Measurements from ENCODE around the gene XYLT2. TPM values are rescaled to one million over a fixed set of nuclear protein-coding genes. Genes with fewer than 3 reads are reported as not detected.

XYLT2 gene
- total and polyA plus RNA-seq, 2 of the 13 experiments (the other 11 are each of a cell fraction or from before 2014, with no cell fraction given): 17.0 to 22.1 TPM

DNA sequence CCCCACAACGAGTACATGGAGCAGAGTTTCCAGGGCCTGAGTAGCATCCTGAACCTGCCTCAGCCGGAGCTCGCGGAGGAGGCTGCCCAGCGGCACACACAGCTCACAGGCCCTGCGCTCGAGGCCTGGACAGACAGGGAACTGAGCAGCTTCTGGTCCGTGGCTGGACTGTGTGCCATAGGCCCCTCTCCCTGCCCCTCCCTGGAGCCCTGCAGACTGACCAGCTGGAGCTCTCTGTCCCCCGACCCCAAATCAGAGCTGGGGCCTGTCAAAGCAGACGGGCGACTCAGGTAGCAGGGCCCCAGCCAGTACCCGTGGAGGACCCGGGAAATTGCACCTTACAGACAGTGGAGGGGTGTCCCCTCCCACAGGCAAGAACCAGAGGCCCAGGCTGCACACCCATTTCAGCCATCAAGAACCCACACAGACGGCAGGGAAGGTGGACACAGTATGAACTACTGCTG is 14.1 kb downstream of the XYLT2 start (continued):
- TF ChIP-seq, protein P1, sequence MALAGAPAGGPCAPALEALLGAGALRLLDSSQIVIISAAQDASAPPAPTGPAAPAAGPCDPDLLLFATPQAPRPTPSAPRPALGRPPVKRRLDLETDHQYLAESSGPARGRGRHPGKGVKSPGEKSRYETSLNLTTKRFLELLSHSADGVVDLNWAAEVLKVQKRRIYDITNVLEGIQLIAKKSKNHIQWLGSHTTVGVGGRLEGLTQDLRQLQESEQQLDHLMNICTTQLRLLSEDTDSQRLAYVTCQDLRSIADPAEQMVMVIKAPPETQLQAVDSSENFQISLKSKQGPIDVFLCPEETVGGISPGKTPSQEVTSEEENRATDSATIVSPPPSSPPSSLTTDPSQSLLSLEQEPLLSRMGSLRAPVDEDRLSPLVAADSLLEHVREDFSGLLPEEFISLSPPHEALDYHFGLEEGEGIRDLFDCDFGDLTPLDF (CRISPR knock-in tag; IDR thresholded peaks at IDR 0.05): no peak
- TF ChIP-seq SRF (IDR thresholded peaks at IDR 0.05; ENCODE audit: low read depth, low read length) (no peak), NFKB2 (CRISPR knock-in tag; IDR thresholded peaks at IDR 0.05; ENCODE audit: borderline replicate concordance) (no peak), ZNF570 (CRISPR knock-in tag; IDR thresholded peaks at IDR 0.05; ENCODE audit: borderline replicate concordance) (no peak), SOX13 (IDR thresholded peaks at IDR 0.05) (no peak), SOX13 (CRISPR knock-in tag; conservative IDR thresholded peaks at IDR 0.05 in 1 of 2, IDR thresholded peaks at IDR 0.05 in 1 of 2) (no peak), TCF7L2 (IDR thresholded peaks at IDR 0.05; ENCODE audit: low read depth, low read length) (no peak)
- TF ChIP-seq, protein P2, sequence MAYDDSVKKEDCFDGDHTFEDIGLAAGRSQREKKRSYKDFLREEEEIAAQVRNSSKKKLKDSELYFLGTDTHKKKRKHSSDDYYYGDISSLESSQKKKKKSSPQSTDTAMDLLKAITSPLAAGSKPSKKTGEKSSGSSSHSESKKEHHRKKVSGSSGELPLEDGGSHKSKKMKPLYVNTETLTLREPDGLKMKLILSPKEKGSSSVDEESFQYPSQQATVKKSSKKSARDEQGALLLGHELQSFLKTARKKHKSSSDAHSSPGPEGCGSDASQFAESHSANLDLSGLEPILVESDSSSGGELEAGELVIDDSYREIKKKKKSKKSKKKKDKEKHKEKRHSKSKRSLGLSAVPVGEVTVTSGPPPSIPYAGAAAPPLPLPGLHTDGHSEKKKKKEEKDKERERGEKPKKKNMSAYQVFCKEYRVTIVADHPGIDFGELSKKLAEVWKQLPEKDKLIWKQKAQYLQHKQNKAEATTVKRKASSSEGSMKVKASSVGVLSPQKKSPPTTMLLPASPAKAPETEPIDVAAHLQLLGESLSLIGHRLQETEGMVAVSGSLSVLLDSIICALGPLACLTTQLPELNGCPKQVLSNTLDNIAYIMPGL (CRISPR knock-in tag; IDR thresholded peaks at IDR 0.05; ENCODE audit: borderline replicate concordance in 1 of 2, low read depth in 1 of 2): no peak
- TF ChIP-seq, protein P3, sequence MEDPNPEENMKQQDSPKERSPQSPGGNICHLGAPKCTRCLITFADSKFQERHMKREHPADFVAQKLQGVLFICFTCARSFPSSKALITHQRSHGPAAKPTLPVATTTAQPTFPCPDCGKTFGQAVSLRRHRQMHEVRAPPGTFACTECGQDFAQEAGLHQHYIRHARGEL (CRISPR knock-in tag; IDR thresholded peaks at IDR 0.05): no peak

All from HepG2 (cell line).